ENCODE results near the gene SLC2A4. TPM values are rescaled to one million over a fixed set of nuclear protein-coding genes. Genes with fewer than 3 reads are reported as not detected.

The SLC2A4 gene
- total RNA-seq, 1 donor from 2014 or later = 0.42 TPM

DNA sequence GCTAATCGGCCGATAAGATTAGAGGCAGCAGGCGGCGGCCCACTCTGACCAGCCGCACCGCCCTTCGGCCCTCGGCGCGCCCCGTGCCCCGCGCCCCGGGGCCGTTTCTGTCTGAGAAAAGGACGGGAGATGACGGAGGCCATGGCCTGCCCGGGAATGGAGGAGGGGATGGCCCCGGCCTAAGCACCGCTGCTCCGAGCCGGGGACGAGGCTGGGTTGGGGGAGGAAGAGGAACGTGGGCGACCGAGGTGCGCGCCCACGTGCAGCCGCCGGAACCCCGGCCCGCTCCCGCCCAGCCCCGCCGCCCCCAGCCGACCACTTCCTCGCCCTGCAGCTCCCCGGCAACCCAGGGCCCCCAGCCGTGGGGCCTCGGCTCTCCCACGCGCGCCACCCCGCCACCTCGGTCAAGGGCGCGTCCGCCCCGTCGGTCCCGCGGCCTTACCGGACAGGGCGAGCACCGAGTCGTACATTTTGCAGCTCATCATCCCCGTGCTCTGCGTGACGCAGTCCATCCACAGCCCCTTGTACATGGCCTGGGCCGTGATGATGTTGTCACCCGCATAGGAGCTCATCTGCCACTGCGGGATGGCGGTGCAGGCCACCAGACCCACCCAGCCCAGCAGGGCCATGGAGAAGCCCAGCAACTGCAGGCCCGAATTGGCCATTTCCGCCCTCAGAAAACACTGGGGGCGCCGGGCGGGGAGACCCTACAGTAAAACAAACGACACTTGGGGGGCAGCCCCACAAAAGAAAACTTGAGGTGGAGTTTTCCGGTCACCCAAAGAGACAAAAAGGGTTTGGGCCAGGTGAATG, 19.9 kb upstream of the SLC2A4 start:
- DNase-seq = no peak
- Mint-ChIP-seq H3K27me3 (ENCODE audit: unreplicated experiment) (peaks cover 17% of the 10 kb centered on the region), H3K4me3 (ENCODE audit: unreplicated experiment) (peak overlapping the region; percentile 52), H3K27ac (ENCODE audit: unreplicated experiment) (no peak overlapping the region), H3K9me3 (ENCODE audit: unreplicated experiment) (peaks cover 5% of the 10 kb centered on the region), H3K4me1 (ENCODE audit: low read depth, unreplicated experiment) (peaks cover 5% of the 10 kb centered on the region), H3K36me3 (ENCODE audit: unreplicated experiment) (peaks cover 4% of the 10 kb centered on the region)
- TF ChIP-seq, protein P1, sequence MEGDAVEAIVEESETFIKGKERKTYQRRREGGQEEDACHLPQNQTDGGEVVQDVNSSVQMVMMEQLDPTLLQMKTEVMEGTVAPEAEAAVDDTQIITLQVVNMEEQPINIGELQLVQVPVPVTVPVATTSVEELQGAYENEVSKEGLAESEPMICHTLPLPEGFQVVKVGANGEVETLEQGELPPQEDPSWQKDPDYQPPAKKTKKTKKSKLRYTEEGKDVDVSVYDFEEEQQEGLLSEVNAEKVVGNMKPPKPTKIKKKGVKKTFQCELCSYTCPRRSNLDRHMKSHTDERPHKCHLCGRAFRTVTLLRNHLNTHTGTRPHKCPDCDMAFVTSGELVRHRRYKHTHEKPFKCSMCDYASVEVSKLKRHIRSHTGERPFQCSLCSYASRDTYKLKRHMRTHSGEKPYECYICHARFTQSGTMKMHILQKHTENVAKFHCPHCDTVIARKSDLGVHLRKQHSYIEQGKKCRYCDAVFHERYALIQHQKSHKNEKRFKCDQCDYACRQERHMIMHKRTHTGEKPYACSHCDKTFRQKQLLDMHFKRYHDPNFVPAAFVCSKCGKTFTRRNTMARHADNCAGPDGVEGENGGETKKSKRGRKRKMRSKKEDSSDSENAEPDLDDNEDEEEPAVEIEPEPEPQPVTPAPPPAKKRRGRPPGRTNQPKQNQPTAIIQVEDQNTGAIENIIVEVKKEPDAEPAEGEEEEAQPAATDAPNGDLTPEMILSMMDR (IDR thresholded peaks at IDR 0.05; ENCODE audit: partially characterized antibody, unreplicated experiment) = no peak

DNA sequence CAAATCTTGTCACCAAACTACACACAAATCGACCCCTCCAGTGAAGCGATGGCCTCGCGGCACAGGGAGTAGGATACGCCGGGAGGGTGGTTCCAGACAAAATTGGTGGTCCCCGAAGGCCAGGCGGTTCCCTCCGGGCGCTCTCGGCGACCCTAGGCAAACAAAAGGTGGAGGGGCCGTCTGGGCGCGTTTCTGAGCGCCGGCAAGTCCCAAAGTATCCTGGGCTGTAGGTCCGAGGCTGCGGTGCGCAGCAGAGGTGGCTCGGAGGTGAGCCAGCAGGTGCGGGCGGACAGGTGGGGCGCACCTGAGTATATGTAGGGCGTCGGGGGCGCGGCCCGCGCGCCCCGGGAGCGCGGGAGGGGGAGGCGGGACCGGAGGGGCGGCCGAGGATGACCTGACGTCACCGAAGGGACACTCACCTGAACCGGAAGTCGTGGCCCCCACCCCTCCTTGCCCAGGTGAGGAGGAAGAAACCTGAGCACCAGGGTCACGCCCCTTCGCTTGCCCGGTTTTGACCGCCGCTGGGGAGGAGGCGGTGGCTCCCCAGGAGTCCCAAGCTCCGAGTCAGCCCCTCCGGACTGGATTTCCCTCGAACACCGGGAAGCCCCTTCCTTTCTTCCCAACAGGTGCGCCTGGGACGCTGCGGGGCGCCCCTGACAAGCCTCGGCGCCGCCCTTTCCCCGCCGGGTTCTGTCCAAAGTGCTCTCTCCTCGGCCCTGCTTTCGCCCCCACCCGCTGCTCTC, 19.2 kb upstream of the SLC2A4 start, which contains the start of gene CLDN7:
TSS of gene CLDN7 (minus strand) at position 287 of the 743 bp plus-strand sequence. CDS start 435 bp downstream, outside the sequence.
- peaks cover 3% of the 10 kb centered on the region for H3K9me3 Mint-ChIP-seq (ENCODE audit: unreplicated experiment)
- DNase-seq = no peak
- peaks cover 4% of the 10 kb centered on the region for H3K36me3 Mint-ChIP-seq (ENCODE audit: unreplicated experiment)
- H3K4me3 Mint-ChIP-seq (ENCODE audit: unreplicated experiment) = peak within 1 kb of the TSS; percentile 65
- TF ChIP-seq, protein P1 (IDR thresholded peaks at IDR 0.05; ENCODE audit: partially characterized antibody, unreplicated experiment) = no peak
- no peak within 1 kb of the TSS for H3K27ac Mint-ChIP-seq (ENCODE audit: unreplicated experiment)
- peaks cover 19% of the 10 kb centered on the region for H3K27me3 Mint-ChIP-seq (ENCODE audit: unreplicated experiment)
- peaks cover 5% of the 10 kb centered on the region for H3K4me1 Mint-ChIP-seq (ENCODE audit: low read depth, unreplicated experiment)

DNA sequence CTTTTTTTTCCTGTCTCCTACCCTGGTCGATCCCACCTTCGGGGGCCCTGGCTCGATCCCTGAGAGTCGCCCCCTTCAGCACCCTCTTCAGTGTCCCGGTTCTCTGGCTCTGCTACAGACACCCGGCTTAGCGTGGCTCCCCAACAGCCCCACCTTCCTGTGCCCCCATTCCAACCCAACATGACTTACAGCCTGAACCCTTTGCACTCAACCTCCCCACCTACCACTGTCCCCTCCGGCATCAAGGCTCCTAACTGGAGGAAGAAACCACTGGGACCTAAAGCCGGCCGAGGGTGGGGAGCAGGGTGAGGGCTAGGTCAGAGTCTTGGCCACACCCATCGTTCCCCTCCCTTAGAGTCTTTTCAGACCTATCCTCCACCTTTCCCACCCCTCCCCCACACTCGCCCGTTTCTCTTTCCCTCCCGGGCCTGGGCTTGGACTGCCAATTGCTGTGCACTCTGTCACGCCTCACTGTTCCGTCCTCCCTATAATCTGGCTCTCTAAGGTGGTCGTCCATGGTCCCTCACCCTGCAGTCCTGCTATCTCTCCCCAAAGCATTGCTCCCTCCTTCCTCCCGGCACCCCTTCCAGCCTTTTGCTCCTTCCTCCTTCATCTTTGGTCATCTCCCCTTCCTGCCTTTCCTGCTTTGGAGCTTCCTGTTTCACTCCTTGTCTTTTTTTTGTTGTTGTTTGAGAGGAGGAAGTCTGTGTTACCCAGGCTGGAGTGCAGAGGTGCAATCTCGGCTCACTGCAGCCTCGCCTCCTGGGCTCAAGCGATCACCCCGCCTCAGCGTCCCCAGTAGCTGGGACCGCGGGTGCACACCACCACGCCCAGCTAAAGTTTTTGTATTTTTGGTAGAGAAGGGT, 18.4 kb upstream of the SLC2A4 start:
- Mint-ChIP-seq H3K9me3 (ENCODE audit: unreplicated experiment) (peaks cover 3% of the 10 kb centered on the region), H3K4me3 (ENCODE audit: unreplicated experiment) (peak overlapping the region; percentile 65), H3K27ac (ENCODE audit: unreplicated experiment) (no peak overlapping the region), H3K36me3 (ENCODE audit: unreplicated experiment) (peaks cover 4% of the 10 kb centered on the region), H3K4me1 (ENCODE audit: low read depth, unreplicated experiment) (peaks cover 5% of the 10 kb centered on the region), H3K27me3 (ENCODE audit: unreplicated experiment) (peaks cover 19% of the 10 kb centered on the region)
- TF ChIP-seq, protein P1 (IDR thresholded peaks at IDR 0.05; ENCODE audit: partially characterized antibody, unreplicated experiment) = no peak
- DNase-seq = no peak

DNA sequence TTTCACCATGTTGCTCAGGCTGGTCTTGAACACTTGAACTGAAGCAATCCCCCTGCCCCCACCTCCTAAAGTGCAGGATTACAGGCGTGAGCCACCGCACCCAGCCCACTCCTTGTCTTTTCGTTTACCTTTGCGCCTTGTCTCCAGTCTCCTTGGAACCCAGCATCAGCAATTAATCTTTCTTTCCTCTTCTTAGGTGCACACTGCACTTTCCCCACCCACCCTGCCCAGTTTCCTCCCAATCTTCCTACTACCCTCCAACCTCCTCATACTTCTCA, 17.8 kb upstream of the SLC2A4 start:
- DNase-seq = no peak
- Mint-ChIP-seq H3K9me3 (ENCODE audit: unreplicated experiment) (peaks cover 3% of the 10 kb centered on the region), H3K27ac (ENCODE audit: unreplicated experiment) (no peak overlapping the region), H3K4me1 (ENCODE audit: low read depth, unreplicated experiment) (peaks cover 5% of the 10 kb centered on the region), H3K36me3 (ENCODE audit: unreplicated experiment) (peaks cover 4% of the 10 kb centered on the region), H3K4me3 (ENCODE audit: unreplicated experiment) (no peak overlapping the region), H3K27me3 (ENCODE audit: unreplicated experiment) (peaks cover 19% of the 10 kb centered on the region)
- TF ChIP-seq, protein P1 (IDR thresholded peaks at IDR 0.05; ENCODE audit: partially characterized antibody, unreplicated experiment) = no peak

All from glutamatergic neuron (in vitro differentiated cells).